CD4-positive, alpha-beta T cell treated with Interferon alpha-2 for 1 hour (primary cell): ENCODE measurements around the gene ST3GAL6.
"Not testable (repeated sequence)": the region's sequence is repeated elsewhere in the genome, so short reads cannot be mapped to it uniquely, and the experiment has no call there.

Experiments
- DNase-seq, 2 donors: peaks; one replicate each; pipeline ENCODE4 v3.0.0-alpha.2; 2020 to 2022

The ST3GAL6 gene

GRCh38 chr3:98807561-98807960 lies 44.4 kb downstream of the ST3GAL6 start:
- no peak for DNase-seq

- no peak for DNase-seq
Measured at GRCh38 chr3:98808071-98808470, 44.9 kb downstream of the ST3GAL6 start.

GRCh38 chr3:98809557-98809956 lies 46.4 kb downstream of the ST3GAL6 start:
- DNase-seq: no peak

- no peak for DNase-seq
Measured at GRCh38 chr3:98811048-98811447, 47.9 kb downstream of the ST3GAL6 start.

GRCh38 chr3:98812851-98813374 lies 49.8 kb downstream of the ST3GAL6 start:
- peak in 1 of 2 donors; percentile 15 for DNase-seq

GRCh38 chr3:98814817-98815420 lies 51.8 kb downstream of the ST3GAL6 start:
- no peak for DNase-seq

GRCh38 chr3:98817547-98818041 lies 54.5 kb downstream of the ST3GAL6 start:
- peak in 1 of 2 donors; percentile 31 for DNase-seq

- no peak for DNase-seq
Measured at GRCh38 chr3:98821063-98821462, 57.9 kb downstream of the ST3GAL6 start.

- no peak for DNase-seq
Measured at GRCh38 chr3:98823791-98824190, 60.7 kb downstream of the ST3GAL6 start.

- no peak for DNase-seq
Measured at GRCh38 chr3:98824256-98824655, 61.1 kb downstream of the ST3GAL6 start.

- DNase-seq: no peak
Measured at GRCh38 chr3:98826126-98826525, 63.0 kb downstream of the ST3GAL6 start.

GRCh38 chr3:98827221-98827920 lies 64.2 kb downstream of the ST3GAL6 start:
- no peak for DNase-seq

GRCh38 chr3:98829246-98829832 lies 66.2 kb downstream of the ST3GAL6 start:
- no peak for DNase-seq

GRCh38 chr3:98831060-98831459 lies 67.9 kb downstream of the ST3GAL6 start:
- not testable (repeated sequence) for DNase-seq

- DNase-seq: no peak
Measured at GRCh38 chr3:98839846-98840245, 76.7 kb downstream of the ST3GAL6 start.

- DNase-seq: no peak
Measured at GRCh38 chr3:98843266-98843959, 80.3 kb downstream of the ST3GAL6 start.
